Measurements from ENCODE around the gene MAML1.

The MAML1 gene

DNA sequence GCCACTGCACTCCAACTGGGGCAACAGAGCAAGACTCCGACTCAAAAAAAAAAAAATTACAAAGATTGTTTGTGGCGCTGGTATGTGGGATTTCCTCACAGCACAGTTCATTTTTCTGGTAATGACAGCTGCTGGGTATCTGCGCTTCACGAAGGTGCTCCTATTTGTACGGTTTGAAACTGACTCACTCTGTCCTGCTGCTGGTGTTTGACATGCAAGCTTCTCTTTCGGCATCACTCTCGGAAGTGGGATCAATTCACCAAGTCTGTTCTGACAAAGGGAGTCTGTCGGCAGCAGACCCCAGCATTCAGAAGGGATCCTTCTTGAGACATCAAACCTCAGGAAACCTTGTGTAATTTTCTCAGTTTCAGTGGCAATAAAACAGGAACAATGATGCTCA, 26.3 kb downstream of the MAML1 start:
- peaks cover 32% of the 10 kb centered on the region; the same call in 1 of the 2 replicates for H3K79me2 ChIP-seq (ENCODE audit: insufficient read depth, low read depth)
- peaks cover 27% of the 10 kb centered on the region for H3K4me1 ChIP-seq (ENCODE audit: low read depth, poor library complexity, severe bottlenecking)
- H3K27me3 ChIP-seq (ENCODE audit: insufficient read depth, low read depth): no peaks in the 10 kb centered on the region
- no peak overlapping the region for H3K4me2 ChIP-seq
- H4K20me1 ChIP-seq (ENCODE audit: insufficient read depth): no peaks in the 10 kb centered on the region
- H3K4me3 ChIP-seq (IDR thresholded peaks at IDR 0.05; ENCODE audit: insufficient read depth, low read depth, low read length): no peak overlapping the region
- H2AFZ ChIP-seq (ENCODE audit: low read depth): no peak overlapping the region
- no peak for TF ChIP-seq CTCF (conservative IDR thresholded peaks at IDR 0.05; ENCODE audit: low read depth, low read length)
- H3K9ac ChIP-seq: no peak overlapping the region
- H3K36me3 ChIP-seq (ENCODE audit: insufficient read depth): no peaks in the 10 kb centered on the region
- no peak overlapping the region for H3K27ac ChIP-seq

DNA sequence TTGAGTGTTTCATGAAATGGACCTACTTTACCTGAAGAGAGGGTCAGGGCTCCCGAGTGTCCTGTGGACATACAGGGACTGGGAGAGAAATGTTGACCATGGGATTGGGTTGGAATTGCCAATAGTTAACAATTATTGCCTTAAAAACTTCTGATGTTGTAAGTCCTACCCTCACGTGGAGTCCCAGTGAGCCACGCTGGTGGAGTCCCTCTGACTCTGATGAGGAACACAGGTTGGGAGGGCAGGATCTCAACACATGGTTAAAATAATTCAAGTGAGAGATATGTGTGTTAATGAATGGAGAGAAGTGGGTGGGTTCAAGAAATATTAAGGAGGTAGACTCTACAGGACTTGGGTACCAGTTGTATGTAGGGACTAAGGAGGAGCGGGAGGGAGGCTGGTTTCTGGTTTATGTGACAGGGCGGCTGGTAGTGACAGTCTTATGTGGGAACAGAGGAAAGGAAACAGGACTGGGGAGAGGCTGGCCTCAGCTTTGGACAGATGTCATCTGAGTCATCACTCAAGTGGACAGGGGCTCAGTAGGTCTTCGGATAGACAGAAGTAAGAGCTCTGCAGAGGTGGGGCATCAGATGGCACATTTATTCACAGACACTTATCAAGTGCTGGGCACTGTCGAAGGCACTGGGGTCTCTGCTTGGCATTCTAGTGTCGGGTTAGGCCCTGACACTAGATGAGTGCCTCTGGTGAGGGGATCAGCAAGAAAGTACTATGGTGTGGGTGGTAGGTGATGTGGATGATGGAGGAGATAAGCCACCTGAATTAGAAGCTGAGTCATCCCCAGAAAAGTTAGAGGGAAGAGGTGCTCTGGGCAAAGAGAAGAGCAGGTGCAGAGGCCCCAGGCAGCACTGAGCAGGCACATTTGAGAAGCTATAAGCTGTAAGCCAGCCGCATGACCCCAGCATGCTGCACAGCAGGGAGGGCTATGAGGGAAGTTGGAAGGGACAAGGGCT, 27.2 kb downstream of the MAML1 start:
- no peaks in the 10 kb centered on the region for H3K36me3 ChIP-seq (ENCODE audit: insufficient read depth)
- peaks cover 27% of the 10 kb centered on the region for H3K4me1 ChIP-seq (ENCODE audit: low read depth, poor library complexity, severe bottlenecking)
- no peak overlapping the region for H3K4me2 ChIP-seq
- H3K79me2 ChIP-seq (ENCODE audit: insufficient read depth, low read depth): peaks cover 24% of the 10 kb centered on the region; the same call in 1 of the 2 replicates
- no peak overlapping the region for H3K27ac ChIP-seq
- no peak for TF ChIP-seq CTCF (conservative IDR thresholded peaks at IDR 0.05; ENCODE audit: low read depth, low read length)
- H3K4me3 ChIP-seq (IDR thresholded peaks at IDR 0.05; ENCODE audit: insufficient read depth, low read depth, low read length): no peak overlapping the region
- no peaks in the 10 kb centered on the region for H3K27me3 ChIP-seq (ENCODE audit: insufficient read depth, low read depth)
- no peaks in the 10 kb centered on the region for H4K20me1 ChIP-seq (ENCODE audit: insufficient read depth)
- no peak overlapping the region for H3K9ac ChIP-seq
- H2AFZ ChIP-seq (ENCODE audit: low read depth): no peak overlapping the region

GRCh38 chr5:179762079-179762780, 29.6 kb downstream of the MAML1 start:
- Histone ChIP-seq H3K4me2 (no peak overlapping the region), H3K4me1 (ENCODE audit: low read depth, poor library complexity, severe bottlenecking) (peaks cover 27% of the 10 kb centered on the region)

GRCh38 chr5:179762781-179763176, 30.2 kb downstream of the MAML1 start:
- no peak for TF ChIP-seq CTCF (conservative IDR thresholded peaks at IDR 0.05; ENCODE audit: low read depth, low read length)
- H4K20me1 ChIP-seq (ENCODE audit: insufficient read depth): no peaks in the 10 kb centered on the region
- H3K4me3 ChIP-seq (IDR thresholded peaks at IDR 0.05; ENCODE audit: insufficient read depth, low read depth, low read length): no peak overlapping the region
- peaks cover 13% of the 10 kb centered on the region; the same call in 1 of the 2 replicates for H3K79me2 ChIP-seq (ENCODE audit: insufficient read depth, low read depth)
- H3K27ac ChIP-seq: no peak overlapping the region
- H3K4me2 ChIP-seq: no peak overlapping the region
- H3K9ac ChIP-seq: no peak overlapping the region
- H3K36me3 ChIP-seq (ENCODE audit: insufficient read depth): no peaks in the 10 kb centered on the region
- H3K27me3 ChIP-seq (ENCODE audit: insufficient read depth, low read depth): no peaks in the 10 kb centered on the region
- H2AFZ ChIP-seq (ENCODE audit: low read depth): no peak overlapping the region
- peaks cover 27% of the 10 kb centered on the region for H3K4me1 ChIP-seq (ENCODE audit: low read depth, poor library complexity, severe bottlenecking)

More at GRCh38 chr5:179762079-179762780, 29.6 kb downstream of the MAML1 start:
- Histone ChIP-seq H3K4me3 (IDR thresholded peaks at IDR 0.05; ENCODE audit: insufficient read depth, low read depth, low read length) (no peak overlapping the region), H4K20me1 (ENCODE audit: insufficient read depth) (no peaks in the 10 kb centered on the region), H3K79me2 (ENCODE audit: insufficient read depth, low read depth) (peaks cover 13% of the 10 kb centered on the region; the same call in 1 of the 2 replicates), H3K9ac (no peak overlapping the region), H3K27ac (no peak overlapping the region), H2AFZ (ENCODE audit: low read depth) (no peak overlapping the region), H3K36me3 (ENCODE audit: insufficient read depth) (no peaks in the 10 kb centered on the region), H3K27me3 (ENCODE audit: insufficient read depth, low read depth) (no peaks in the 10 kb centered on the region)
- TF ChIP-seq CTCF (conservative IDR thresholded peaks at IDR 0.05; ENCODE audit: low read depth, low read length): no peak
